Anterior cingulate cortex (tissue), 58 donors: ENCODE measurements around the gene MOXD1.
"Not testable (repeated sequence)": the region's sequence is repeated elsewhere in the genome, so short reads cannot be mapped to it uniquely, and the experiment has no call there.

Experiments used
- DNase-seq, 58 donors: peaks; one replicate each; lab custom pipeline; 2025; lab: John Stamatoyannopoulos, UW

MOXD1 gene

DNA sequence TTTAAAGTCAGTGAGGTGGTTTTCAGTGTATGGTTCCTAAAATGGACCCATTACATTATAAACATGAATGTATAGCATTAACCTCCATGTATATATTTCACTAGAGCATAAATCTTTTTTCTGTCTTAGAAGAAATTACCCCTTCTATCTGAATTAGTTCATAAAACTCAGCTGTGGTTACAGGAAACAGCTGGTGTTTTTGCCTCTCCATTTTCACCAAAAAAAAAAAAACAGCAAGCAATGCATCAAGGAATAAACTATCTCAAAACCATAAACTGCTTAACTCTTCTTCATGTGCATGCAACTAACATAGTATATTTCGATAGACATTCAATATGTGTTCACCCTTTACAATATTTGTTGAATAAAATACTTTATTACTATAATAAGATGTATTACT lies 40.2 kb downstream of the MOXD1 start:
- no peak for DNase-seq

DNA sequence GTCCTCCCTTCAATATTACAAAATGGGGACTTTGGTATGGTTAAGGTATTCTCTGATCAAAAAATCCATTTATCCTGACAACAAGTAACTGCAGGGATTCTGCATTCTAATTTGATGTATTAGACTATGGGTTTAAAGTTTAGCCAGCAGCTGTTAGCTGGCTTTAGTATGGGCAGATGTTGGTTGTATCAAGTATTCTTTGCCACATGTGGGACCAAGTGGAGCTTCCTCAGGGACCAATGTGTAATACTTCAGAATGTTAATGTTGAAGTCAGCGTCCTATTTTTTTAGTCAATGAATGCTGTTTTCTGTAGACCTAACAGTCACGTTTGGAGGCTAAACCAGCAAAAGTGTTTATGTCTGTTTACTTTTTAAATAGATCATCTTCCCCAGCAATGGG lies 41.4 kb downstream of the MOXD1 start:
- DNase-seq = no peak

DNA sequence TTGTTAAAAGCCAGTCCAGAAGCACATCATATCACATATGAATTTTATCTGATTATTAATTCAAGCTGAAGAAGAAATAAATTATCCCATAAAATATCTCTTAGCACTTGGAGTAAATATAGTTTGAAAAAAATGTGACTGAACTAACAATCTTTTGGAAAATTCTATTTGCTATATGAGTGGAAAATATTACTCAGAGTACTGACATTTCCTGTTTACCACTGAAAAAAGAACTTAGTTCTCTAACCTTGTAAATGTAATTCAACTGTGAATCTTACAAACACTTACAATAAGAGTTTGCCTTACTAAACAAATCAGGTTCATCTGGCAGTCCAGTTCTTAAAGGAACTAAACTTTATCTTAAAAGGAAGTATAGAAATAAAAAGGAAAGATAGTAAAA lies 44.2 kb downstream of the MOXD1 start:
- DNase-seq = no peak

DNA sequence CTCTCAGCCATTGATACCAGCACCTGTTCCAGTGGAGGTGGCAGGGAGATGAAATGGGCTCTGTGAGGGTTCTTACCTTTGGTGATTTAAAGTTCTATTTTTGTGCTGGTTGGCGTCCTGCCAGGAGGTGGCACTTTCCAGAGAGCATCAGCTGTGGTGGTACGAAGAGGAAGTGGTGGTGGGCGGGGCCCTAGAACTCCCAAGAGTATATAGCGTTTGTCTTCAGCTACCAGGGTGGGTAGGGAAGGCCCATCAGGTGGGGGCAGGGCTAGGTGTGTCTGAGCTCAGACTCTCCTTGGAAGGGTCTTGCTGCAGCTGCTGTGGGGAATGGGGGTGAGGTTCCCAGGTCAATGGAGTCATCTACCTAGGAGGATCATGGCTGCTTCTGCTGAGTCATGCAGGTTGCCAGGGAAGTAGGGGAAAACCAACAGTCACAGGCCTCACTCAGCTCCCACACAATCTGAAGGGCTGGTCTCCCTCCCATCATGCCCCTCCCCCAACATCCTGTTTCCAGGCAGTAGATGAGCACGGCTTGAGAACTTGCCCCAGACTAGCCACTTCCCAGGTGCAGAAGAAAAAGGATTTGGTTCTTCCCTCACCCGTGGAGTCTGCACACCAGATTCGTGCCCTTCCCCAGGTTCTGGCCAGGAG lies 46.6 kb downstream of the MOXD1 start:
- DNase-seq = peak in 1 of 58 donors; percentile 1

DNA sequence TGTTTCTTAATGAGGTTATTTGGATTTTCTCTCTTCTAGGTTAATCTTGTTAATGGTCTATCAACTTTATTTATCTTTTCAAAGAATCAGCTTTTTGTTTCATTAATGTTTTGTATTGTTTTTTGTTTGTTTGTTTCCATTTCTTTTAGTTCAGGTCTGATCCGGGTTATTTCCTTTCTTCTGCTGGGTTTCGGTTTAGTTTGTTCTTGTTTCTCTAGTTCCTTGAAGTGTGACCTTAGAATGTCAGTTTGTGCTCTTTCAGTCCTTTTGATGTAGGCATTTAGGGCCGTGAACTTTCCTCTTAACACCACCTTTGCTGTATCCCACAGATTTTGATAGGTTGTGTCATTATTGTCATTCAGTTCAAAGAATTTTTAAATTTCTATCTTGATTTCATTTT lies 49.3 kb downstream of the MOXD1 start:
- not testable (repeated sequence) for DNase-seq

DNA sequence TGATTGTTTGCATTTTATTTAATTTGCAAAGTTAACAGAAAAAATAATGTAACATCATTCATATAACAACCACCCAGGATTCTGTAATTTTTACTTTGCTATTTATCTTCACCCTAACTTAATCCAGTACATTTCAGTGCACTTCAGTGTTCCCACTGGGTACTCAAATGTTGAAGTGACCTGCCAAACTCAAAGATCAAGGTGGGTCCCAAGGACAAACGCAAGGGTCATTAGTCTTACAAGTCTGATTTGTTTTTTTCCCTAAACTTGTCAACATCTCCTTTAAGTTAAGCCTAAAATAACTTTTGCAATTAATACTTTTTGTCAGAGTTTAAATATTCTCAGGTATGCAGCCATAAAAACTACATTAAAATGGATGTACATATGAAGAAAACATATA lies 53.0 kb downstream of the MOXD1 start:
- no peak for DNase-seq

DNA sequence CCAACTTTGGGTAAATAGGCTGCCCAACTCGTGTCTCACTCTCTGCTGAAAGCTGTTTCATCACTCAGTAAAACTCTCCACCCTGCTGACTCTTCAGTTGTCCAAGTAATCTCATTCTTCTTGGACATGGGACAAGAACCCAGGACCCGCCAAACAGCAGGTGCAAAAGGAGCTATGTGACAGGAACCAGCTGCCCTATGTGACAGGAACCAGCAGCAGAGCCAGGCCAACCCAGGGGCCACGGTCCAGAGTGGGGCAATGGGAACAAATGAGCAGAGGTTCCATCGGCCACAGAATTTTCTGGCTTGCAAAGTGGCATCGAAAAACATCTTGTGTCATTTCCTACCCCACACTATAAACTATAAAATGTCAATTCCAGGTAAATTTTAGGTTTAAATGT lies 56.5 kb downstream of the MOXD1 start:
- DNase-seq = no peak

DNA sequence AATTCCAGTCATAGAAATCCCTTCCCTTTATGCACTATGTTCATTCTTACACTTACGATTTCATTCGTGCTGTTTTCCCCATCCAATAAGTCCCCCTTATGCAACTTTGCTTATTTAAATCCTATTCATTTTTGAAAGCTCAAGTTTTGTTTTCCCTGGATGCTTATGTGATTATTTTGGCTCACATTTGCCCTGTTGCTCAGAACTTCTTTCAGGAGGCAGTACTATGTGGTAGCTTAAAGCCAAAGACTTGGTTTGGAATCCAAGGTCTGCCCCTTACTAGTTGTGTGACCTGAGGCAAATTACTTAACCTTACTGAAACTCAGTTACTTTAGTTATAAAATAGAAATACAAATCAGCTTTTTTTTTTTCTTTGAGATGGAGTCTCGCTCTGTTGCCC lies 59.6 kb downstream of the MOXD1 start:
- no peak for DNase-seq

DNA sequence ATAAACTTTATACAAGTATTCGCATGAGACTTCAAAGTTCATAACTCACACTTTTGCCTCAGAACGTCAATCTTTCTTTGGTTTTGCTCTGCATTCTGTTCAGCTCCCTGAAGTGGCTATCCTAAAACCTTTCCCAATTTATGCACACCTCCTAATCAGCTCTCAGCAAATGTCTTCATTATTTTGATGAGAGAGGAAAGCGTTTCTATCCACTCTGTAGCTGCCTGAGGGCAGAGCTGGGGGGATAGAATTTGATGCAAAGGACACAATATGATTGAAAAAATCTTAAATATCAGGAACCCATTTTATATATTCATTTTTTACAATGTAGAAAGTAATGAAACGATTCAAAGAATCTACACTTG lies 66.8 kb downstream of the MOXD1 start:
- no peak for DNase-seq

DNA sequence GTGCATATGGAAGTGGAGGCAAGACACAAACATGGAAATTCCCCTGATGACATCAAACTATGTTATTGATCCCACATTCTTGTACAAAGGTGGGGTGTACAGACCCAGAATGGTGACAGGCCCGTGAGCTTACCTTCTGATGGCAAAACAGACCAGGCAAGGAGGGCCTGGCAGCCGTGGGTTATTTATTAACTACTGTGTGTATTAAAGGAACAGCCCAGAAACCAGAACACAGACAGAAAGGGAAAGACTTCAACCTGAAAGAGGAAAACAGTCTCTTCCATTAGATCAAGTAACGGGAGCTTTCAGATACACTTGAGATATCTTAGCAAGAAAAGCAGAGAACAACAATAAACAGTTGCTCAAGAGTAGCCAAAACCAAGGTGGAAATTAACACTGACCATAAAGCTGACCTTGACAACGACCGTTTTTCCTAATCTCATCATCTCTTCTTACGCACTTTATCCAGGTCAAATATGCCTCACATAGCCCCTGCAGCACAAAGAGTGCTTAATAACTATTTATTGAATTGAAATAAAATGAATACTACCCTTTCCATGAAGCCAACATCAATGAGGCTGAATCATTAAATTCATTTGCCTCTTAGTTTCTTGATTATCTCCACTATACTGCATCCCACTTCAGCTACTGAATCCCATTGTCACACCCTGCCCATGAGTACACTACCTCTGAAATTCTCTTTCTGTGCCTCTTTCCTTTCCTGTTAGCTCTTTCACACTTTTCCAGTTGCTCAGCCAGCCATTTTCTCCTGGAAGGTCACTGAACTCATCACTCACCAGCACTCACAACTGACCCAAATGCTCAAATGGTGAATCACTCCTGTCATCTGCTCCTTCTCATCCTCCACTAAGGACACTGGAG lies 67.4 kb downstream of the MOXD1 start:
- DNase-seq = no peak

DNA sequence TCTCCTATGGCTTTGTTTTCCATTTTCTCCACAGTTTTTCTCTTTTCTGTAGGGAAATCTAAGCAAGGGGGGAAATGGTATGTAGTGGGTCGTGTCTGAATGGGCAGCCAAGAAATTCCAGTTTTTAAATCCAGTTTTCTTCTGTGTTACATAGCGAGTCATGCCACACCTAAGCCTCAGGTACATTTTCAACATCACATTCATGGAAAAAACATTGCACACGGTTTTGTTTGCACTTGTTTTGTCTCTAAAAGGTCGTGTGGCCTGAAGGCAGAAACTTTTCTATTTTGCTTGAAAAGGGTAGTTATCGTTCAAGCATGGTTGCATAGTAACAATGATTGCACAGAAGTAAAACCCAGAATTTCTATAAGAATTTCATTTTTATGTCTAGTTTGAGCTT lies 70.5 kb downstream of the MOXD1 start:
- DNase-seq = no peak

DNA sequence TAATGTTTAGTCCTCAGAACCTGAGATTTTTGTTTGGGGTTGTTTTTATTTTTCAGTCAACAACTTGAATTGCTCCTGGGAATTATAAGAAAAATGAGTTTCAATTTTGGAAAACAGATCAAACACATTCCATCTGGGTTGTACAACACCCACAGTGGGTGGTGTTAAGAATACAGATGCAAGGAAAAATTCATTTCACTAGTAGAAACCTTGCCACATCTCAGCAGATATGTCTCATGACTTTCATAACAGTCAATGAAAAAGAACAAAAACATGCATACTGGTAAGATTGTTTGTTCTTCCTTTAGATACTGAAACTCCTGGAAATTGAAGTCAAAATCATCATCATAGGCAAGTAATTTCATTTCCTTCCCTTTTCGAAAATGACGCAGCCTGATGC lies 78.9 kb downstream of the MOXD1 start:
- DNase-seq = peak in 2 of 58 donors; percentile 2 to 3

DNA sequence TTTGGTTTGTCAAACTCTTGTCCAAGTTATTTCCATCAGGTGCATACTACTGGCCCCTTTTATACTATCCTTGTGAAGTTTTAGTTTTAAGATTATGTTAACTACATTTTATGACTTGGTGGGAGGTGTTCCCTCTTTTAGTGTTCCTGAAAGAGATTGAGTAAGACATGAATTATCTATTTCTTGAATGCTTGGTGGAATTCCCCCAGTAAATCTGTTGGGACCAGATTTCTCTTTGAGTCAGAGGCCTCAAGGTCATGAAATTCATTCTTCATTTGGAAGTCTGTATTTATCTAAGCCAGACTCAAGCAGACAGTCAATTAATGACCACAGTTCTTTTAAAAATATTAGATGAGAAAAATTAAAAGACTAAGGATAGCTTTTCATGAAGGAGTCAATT lies 81.3 kb downstream of the MOXD1 start:
- DNase-seq = no peak

DNA sequence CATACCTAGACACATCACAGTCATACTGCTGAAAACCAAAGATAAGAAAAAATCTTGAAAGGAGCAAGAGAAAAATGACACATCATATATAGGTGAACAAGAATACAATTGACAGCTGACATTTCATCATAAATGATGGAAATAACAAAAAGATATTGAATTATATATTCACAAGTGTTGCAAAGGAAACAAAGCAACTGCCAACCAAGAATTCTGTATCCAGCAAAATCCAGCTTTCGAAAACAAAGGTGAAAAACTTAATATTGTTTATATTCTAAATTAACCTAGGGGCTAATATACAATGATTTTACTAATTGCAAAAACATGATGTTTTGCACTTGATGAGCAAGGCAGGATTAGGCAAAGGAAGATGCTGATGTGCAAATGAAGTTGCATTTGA lies 84.3 kb downstream of the MOXD1 start:
- no peak for DNase-seq

DNA sequence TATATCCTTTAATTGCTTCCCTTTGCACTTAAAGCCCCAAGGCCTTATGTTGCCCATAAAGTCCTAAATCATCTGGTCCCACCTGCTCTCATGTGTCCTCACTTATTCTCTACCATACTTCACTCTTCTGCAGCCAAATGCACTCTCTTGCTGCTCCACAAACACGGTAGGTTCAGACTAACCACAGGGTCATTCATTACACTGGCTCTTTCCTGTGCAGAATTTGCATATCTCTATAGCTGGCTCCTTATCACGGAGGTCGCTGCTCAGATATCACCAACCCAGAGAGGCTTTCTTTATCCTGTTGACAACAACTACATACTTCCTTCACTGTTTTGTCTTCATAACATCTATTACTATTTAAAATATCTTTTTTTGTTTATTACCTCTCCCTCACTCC lies 86.8 kb downstream of the MOXD1 start:
- no peak for DNase-seq

DNA sequence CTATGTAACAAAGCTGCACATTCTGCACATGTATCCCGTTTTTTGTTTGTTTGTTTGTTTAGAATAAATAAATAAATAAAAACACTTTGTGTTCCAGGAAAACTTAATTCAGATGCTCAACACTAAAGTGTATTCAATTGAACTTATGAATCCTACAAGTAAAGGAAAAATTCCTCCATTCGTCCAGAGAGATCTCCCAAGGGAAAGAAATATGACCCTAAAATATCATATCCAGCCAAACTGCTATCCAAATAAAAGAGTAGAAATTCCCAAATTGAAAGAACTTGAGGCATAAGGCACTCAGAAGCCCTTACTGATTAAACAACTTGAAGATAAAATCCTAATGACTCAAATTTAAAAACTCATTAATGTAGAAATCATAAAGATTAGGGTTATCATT lies 90.4 kb downstream of the MOXD1 start:
- no peak for DNase-seq

DNA sequence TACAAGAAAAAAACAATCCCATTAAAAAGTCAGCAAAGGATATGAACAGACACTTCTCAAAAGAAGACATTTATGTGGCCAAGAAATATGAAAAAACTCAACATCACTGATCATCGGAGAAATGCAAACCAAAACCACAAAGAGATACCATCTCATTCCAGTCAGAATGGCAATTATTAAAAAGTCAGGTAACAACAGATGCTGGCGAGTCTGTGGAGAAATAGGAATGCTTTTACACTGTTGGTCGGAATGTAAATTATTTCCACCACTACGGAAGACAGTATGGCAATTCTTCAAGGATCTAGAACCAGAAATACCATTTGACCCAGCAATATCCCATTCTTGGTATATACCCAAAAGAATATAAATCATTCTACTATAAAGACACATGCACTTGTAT lies 91.1 kb downstream of the MOXD1 start:
- DNase-seq = not testable (repeated sequence)

DNA sequence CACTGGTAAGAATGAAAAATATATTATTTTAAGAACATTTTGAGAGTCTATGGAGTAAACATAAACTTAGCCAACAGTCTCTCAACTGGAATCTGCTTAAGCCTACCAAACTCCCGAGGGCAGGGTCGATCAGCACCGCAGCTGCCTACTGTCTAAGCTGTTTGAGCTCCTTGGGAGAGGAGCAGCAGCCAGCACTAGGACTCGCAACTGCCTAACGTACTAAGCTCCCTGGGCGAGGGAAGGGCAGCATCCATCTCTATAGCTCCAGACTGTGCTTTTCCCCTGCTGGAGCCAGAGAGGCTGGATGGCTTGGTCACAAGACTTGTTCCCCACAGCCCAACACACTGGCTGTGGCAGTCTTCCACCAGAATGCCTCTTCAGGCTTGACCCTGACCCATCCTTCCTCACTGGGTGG lies 96.4 kb downstream of the MOXD1 start:
- DNase-seq = no peak

DNA sequence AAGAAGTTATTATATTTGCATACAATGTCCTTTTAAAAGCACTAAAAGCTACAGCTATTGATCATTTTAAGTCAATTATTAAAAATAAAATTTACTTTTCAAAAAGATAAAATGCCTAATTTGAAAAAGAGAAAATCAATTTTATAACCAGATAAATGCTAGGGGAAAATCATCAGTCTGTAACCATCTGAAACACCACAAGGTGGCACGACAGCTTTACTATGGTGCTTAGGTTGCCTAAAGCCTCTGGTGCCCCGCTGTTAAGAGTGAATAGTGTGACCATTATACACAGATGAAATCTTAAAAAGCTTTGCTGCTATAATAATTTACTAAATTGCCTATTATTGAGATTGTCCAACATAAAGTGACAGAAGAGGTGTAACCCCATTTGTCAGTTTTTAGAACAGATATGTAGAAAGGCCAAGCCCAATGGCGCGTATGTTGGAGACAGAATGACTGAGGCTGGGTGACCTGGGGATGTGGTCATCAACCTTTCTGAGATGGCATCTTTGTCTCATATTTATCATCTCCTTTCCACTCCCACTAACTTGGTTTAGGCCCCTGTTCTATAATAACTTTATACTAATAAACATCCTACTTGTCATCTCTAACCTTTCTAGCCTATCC lies 100.8 kb downstream of the MOXD1 start:
- DNase-seq = peak in 26 of 58 donors; percentile 1 to 34 (median 14)

DNA sequence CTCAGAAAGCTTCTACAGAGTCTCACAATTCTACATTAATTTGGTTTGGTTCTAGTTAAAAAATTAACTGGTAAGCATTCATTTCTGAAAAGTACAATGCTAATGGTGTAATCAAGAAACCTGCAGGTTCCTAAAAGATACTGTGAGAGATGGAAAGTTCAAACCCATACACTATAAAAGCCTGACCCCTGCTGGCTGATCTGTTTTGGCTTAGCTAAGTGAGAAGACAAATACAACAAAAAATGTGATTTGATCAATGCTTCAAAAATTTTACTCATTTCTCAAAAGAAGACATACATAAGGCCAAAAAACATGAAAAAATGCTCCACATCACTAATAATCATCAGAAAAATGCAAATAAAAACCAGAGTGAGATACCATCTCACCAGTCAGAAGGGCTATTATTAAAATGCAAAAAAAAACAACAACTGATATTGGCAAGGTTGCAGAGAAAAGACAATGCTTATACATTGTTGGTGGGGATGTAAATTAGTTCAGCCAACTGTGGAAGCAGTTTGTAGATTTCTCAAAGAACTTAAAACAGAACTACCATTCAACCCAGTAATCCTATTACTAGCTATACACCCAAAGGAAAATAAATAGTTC lies 102.8 kb downstream of the MOXD1 start:
- peak in 33 of 58 donors; percentile 2 to 66 (median 29) for DNase-seq

DNA sequence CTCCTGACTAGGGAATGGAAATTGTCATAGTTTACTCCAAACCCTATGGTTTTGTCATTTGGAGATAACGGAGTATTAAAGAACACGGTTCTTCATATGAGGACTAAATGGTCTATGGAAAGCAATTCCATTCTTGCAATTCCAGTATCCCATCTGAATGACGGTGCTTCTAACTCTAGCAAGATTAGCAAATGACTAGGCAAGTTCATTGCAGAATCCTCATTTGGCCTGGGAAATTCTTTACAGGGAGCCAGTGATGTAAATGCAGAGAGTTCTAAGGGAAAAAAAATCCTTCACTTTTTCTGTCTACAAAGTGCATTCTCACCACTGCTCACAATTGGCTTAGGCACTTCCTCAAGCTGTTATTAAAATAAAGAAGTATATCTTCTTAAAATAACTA lies 111.5 kb downstream of the MOXD1 start:
- DNase-seq = no peak
